Endodermal cell (in vitro differentiated cells): Measurements from ENCODE around the gene TPP1. TPM values are rescaled to one million over a fixed set of nuclear protein-coding genes. Genes with fewer than 3 reads are reported as not detected.

Experiments used
- DNase-seq: peaks from one replicate; pipeline ENCODE4 v3.0.0-alpha.2; 2017
- H3K27ac ChIP-seq: 2 replicates; pipeline ENCODE4 v1.5.1; 2013; ENCODE audit warnings: mild to moderate bottlenecking, low read depth, low read length, moderate library complexity
- H3K27me3 ChIP-seq: 2 replicates; pipeline ENCODE4 v1.6.1; 2013; ENCODE audit warnings: mild to moderate bottlenecking, low read length, moderate library complexity; ENCODE audit not compliant: insufficient read depth, control insufficient read depth, poor library complexity, severe bottlenecking
- H3K36me3 ChIP-seq: 2 replicates; pipeline ENCODE4 v1.7.0; 2013; ENCODE audit warnings: mild to moderate bottlenecking, low read length, moderate library complexity; ENCODE audit not compliant: control insufficient read depth, insufficient read depth
- H3K4me1 ChIP-seq: one replicate; pipeline ENCODE4 v1.7.0; 2013; ENCODE audit warnings: low read length; ENCODE audit not compliant: control insufficient read depth, insufficient read depth
- H3K4me3 ChIP-seq: 2 replicates; pipeline ENCODE4 v1.5.1; 2013; ENCODE audit warnings: mild to moderate bottlenecking, low read length, moderate library complexity
- H3K9ac ChIP-seq: 2 replicates; pipeline ENCODE4 v1.6.1; 2013; ENCODE audit warnings: mild to moderate bottlenecking, low read length, moderate library complexity; ENCODE audit not compliant: poor library complexity, severe bottlenecking; ENCODE audit errors: extremely low read depth
- H3K9me3 ChIP-seq: 2 replicates; pipeline ENCODE4 v1.6.1; 2013; ENCODE audit warnings: mild to moderate bottlenecking, low read length, moderate library complexity; ENCODE audit not compliant: control insufficient read depth
- H3K27ac Mint-ChIP-seq: 2 replicates; pipeline ENCODE4 v1.8.0; 2020; ENCODE audit warnings: mixed read lengths
- H3K27me3 Mint-ChIP-seq: 2 replicates; pipeline ENCODE4 v1.8.0; 2021; ENCODE audit warnings: mild to moderate bottlenecking, mixed read lengths; ENCODE audit not compliant: insufficient read depth
- H3K36me3 Mint-ChIP-seq: 2 replicates; pipeline ENCODE4 v1.8.0; 2020; ENCODE audit warnings: low read depth, mixed read lengths
- H3K4me1 Mint-ChIP-seq: 2 replicates; pipeline ENCODE4 v1.8.0; 2020; ENCODE audit warnings: mixed read lengths
- H3K4me3 Mint-ChIP-seq: 2 replicates; pipeline ENCODE4 v1.8.0; 2020; ENCODE audit warnings: mild to moderate bottlenecking, moderate library complexity, mixed read lengths
- H3K9me3 Mint-ChIP-seq: 2 replicates; pipeline ENCODE4 v1.8.0; 2020; ENCODE audit warnings: mild to moderate bottlenecking, mixed read lengths
- WGBS, 2 experiments: methylation state at CpG; one replicate each; pipeline versions ENCODE4 v1.1.5 to v1.1.7; 2013; ENCODE audit warnings: missing lambda C conversion rate in 2 of 2, mixed read lengths in 1 of 2; ENCODE audit not compliant: insufficient coverage in 1 of 2, insufficient read length in 1 of 2; 5-methylcytosine and 5-hydroxymethylcytosine counted together
- total RNA-seq, 2 donors: library from RNA; stranded (reverse); fragmentation: NEBNext Ultra II Directional in 1 of 2; extraction: Animal tissue kit (Norgen Biotek cat#: 25700) in 1 of 2; gene quantifications; 2 replicates in 1 of 2; 3 replicates in 1 of 2; pipeline ENCODE4 v1.2.1, GENCODE V29; 2021
- TF ChIP-seq, protein P1 (sequence below): fragments of 200-600 bp; sonication (generic); conservative IDR thresholded peaks from 2 replicates; pipeline ENCODE4 v1.5.0; 2021; ENCODE audit warnings: antibody characterized with exemption, mild to moderate bottlenecking

Gene TPP1
- total RNA-seq, 2 donors from 2014 or later: 68.3 to 71.0 TPM

DNA sequence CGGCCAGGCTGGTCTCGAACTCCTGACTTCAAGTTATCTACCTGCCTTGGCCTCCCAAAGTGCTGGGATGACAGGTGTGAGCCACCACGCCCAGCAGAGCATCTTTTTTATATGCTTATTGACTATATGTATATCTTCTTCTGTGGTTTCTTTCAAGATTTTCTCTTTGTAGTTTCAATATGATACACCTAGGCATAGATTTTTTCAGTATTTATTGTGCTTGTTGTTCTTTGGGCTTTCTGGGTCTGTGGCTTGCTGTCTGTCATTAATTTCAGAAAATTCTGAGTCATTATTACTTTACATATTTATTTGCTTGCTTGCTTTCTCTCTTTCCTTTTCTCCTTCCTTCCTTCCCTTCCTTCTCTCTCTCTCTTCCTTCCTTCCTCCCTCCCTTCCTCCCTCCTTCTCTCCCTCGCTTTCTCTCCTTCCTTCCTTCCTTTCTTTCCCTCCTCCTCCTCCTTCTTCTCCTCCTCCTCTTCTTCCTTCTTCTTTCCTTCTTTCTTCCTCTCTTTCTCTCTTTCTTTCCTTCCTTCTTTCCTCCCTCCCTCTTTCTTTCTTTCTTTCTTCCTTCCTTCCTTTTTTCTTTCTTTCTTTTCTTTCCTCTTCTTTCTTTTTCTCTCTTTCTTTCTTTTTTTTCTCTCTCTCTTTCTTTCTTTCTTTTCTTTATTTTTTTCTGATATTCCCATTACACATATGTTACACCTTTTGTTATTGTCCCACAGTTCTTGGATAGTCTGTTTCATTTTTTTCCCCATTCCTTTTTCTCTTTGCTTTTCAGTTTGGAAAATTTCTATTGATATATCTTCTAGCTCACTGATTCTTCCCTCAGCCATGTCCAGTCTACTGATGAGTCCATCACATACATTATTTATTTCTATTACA, 47.3 kb upstream of the TPP1 start:
- Mint-ChIP-seq H3K9me3 (no peaks in the 10 kb centered on the region), H3K36me3 (no peaks in the 10 kb centered on the region), H3K4me1 (peaks cover 2% of the 10 kb centered on the region), H3K27me3 (peaks cover 6% of the 10 kb centered on the region), H3K4me3 (no peak overlapping the region), H3K27ac (no peak overlapping the region)
- H3K9me3 ChIP-seq: no peaks in the 10 kb centered on the region
- no peak overlapping the region for H3K4me3 ChIP-seq
- no peaks in the 10 kb centered on the region for H3K27me3 ChIP-seq
- TF ChIP-seq, protein P1, sequence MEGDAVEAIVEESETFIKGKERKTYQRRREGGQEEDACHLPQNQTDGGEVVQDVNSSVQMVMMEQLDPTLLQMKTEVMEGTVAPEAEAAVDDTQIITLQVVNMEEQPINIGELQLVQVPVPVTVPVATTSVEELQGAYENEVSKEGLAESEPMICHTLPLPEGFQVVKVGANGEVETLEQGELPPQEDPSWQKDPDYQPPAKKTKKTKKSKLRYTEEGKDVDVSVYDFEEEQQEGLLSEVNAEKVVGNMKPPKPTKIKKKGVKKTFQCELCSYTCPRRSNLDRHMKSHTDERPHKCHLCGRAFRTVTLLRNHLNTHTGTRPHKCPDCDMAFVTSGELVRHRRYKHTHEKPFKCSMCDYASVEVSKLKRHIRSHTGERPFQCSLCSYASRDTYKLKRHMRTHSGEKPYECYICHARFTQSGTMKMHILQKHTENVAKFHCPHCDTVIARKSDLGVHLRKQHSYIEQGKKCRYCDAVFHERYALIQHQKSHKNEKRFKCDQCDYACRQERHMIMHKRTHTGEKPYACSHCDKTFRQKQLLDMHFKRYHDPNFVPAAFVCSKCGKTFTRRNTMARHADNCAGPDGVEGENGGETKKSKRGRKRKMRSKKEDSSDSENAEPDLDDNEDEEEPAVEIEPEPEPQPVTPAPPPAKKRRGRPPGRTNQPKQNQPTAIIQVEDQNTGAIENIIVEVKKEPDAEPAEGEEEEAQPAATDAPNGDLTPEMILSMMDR: no peak
- H3K9ac ChIP-seq: no peak overlapping the region
- no peaks in the 10 kb centered on the region for H3K4me1 ChIP-seq
- H3K36me3 ChIP-seq: no peaks in the 10 kb centered on the region
- 93 to 96% methylated on average over 3 of the region's 4 CpGs for WGBS, 2 experiments
- no peak overlapping the region for H3K27ac ChIP-seq
- no peak for DNase-seq

DNA sequence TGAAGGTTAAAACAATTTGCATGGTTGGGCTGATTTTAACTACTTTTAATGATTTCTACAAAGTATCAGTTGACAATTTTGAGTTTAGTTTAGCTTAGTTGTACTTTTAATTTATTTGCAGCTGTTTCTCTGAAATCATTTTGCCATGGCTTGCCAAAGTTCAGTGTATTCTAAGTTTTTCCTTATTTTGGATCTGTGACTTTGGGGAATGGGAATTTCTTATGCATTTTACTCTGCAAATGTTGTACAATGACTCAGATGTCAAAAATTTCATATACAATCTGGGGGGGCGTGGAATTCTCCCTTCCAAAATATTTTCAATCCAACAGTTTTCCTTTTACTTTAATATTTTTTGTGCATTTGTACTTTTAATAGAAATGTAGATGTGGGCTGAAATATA, 45.3 kb upstream of the TPP1 start:
- H3K9me3 ChIP-seq: no peaks in the 10 kb centered on the region
- no peaks in the 10 kb centered on the region for H3K27me3 ChIP-seq
- H3K4me3 ChIP-seq: no peak overlapping the region
- TF ChIP-seq, protein P1: no peak
- no CpG with 5 or more reads among the region's 1 CpG for WGBS, 2 experiments
- H3K27me3 Mint-ChIP-seq: peaks cover 3% of the 10 kb centered on the region
- no peak overlapping the region for H3K4me3 Mint-ChIP-seq
- H3K27ac Mint-ChIP-seq: no peak overlapping the region
- no peak overlapping the region for H3K9ac ChIP-seq
- DNase-seq: no peak
- no peaks in the 10 kb centered on the region for H3K36me3 ChIP-seq
- H3K27ac ChIP-seq: no peak overlapping the region
- H3K4me1 ChIP-seq: no peaks in the 10 kb centered on the region
- H3K4me1 Mint-ChIP-seq: no peaks in the 10 kb centered on the region
- H3K36me3 Mint-ChIP-seq: no peaks in the 10 kb centered on the region
- no peaks in the 10 kb centered on the region for H3K9me3 Mint-ChIP-seq

DNA sequence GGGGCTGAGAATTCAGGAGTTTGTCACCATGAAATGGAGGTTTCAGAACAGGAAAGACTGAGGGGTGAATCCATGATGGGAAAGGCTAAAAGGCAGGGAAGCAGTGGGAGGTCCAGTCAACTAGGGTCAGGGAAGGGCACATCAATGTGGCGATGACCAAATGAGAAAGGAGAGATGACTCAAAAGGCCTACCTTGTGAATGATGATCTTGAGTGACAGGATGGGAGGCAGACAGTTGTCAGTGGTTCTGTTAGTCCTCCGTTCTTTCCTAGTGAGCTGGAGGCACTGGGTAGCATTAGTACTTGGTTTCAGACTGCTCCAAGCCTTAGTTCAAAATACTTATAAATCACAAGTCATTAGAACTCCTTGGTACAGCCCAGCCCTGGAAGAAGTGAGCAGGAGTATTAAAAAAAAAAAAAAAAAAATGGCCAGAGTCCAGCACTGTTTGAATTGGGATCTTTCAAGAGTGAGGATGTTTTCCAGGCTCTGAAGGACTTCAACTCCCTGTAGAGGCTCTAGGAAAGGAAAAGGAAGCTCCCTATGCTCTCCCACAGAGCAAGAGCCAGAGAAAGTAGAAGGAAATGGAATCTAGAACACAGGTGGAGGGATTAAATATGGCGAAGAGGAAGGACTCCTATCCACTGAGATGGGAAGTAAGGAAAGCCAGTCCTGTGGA, 44.7 kb upstream of the TPP1 start:
- H3K27ac ChIP-seq: no peak overlapping the region
- H3K36me3 ChIP-seq: no peaks in the 10 kb centered on the region
- Mint-ChIP-seq H3K4me1 (no peaks in the 10 kb centered on the region), H3K27ac (no peak overlapping the region), H3K4me3 (no peak overlapping the region), H3K9me3 (no peaks in the 10 kb centered on the region), H3K27me3 (peaks cover 3% of the 10 kb centered on the region), H3K36me3 (no peaks in the 10 kb centered on the region)
- TF ChIP-seq, protein P1: no peak
- DNase-seq: no peak
- H3K4me3 ChIP-seq: no peak overlapping the region
- no peak overlapping the region for H3K9ac ChIP-seq
- H3K27me3 ChIP-seq: no peaks in the 10 kb centered on the region
- no peaks in the 10 kb centered on the region for H3K9me3 ChIP-seq
- WGBS, 2 experiments: 90 to 100% methylated on average over 1 to 2 of the region's 3 CpGs
- H3K4me1 ChIP-seq: no peaks in the 10 kb centered on the region
